Karpas-422 (cell line): ENCODE measurements around the gene SPANXN5. TPM values are rescaled to one million over a fixed set of nuclear protein-coding genes. Genes with fewer than 3 reads are reported as not detected.
"Not testable (repeated sequence)": the region's sequence is repeated elsewhere in the genome, so short reads cannot be mapped to it uniquely, and the experiment has no call there.

Source experiments
- DNase-seq: peaks from one replicate; pipeline ENCODE4 v3.0.0-alpha.2; 2015
- H2AFZ ChIP-seq: fragments of 200-600 bp; sonication (generic); 2 replicates; pipeline ENCODE4 v1.6.1; 2014; ENCODE audit warnings: antibody characterized with exemption, low read length, mixed read lengths
- H3K27ac ChIP-seq: fragments of 200-600 bp; sonication (generic); 2 replicates; pipeline ENCODE4 v1.5.1; 2014; ENCODE audit warnings: mild to moderate bottlenecking, low read length, moderate library complexity
- H3K27me3 ChIP-seq: fragments of 200-600 bp; sonication (generic); 2 replicates; pipeline ENCODE4 v1.6.1; 2014; ENCODE audit warnings: low read length, mixed read lengths
- H3K36me3 ChIP-seq: fragments of 200-600 bp; sonication (generic); 2 replicates; pipeline ENCODE4 v1.6.1; 2014; ENCODE audit warnings: low read length, mixed read lengths; ENCODE audit not compliant: insufficient read depth
- H3K4me1 ChIP-seq: fragments of 200-600 bp; sonication (generic); 2 replicates; pipeline ENCODE4 v1.6.1; 2014; ENCODE audit warnings: mild to moderate bottlenecking, low read length, mixed read lengths
- H3K4me2 ChIP-seq: fragments of 200-600 bp; sonication (generic); 2 replicates; pipeline ENCODE4 v1.6.1; 2014; ENCODE audit warnings: low read length, low read depth, mild to moderate bottlenecking; ENCODE audit not compliant: poor library complexity, severe bottlenecking
- H3K4me3 ChIP-seq: fragments of 200-600 bp; sonication (generic); 2 replicates; pipeline ENCODE4 v1.5.1; 2014; ENCODE audit warnings: mild to moderate bottlenecking, antibody characterized with exemption, low read length, mixed read lengths
- H3K79me2 ChIP-seq: fragments of 200-600 bp; sonication (generic); 2 replicates; pipeline ENCODE4 v1.6.1; 2014; ENCODE audit warnings: mild to moderate bottlenecking, low read length, mixed read lengths
- H3K9ac ChIP-seq: fragments of 200-600 bp; sonication (generic); 2 replicates; pipeline ENCODE4 v1.6.0; 2014; ENCODE audit warnings: low read length
- H3K9me2 ChIP-seq: fragments of 200-600 bp; sonication (generic), shearing (Covaris generic); replicated peaks from 2 replicates; pipeline ENCODE4 v1.6.0; 2014; ENCODE audit warnings: mild to moderate bottlenecking, low read length, moderate library complexity; ENCODE audit not compliant: insufficient read depth
- H3K9me3 ChIP-seq: fragments of 300-700, 200-600 bp; sonication (generic); 2 replicates; pipeline ENCODE4 v1.6.1; 2014; ENCODE audit warnings: low read length, mixed read lengths
- H4K20me1 ChIP-seq: fragments of 200-600 bp; sonication (generic); 2 replicates; pipeline ENCODE4 v1.6.1; 2014; ENCODE audit warnings: mild to moderate bottlenecking, antibody characterized with exemption, low read length, low read depth; ENCODE audit not compliant: insufficient read depth
- total RNA-seq: library from RNA; depleted of rRNA; stranded (reverse); fragments of >200 nt; shearing (Covaris generic); gene quantifications from 2 replicates; pipeline ENCODE4 v1.2.3, GENCODE V29; 2014; ENCODE audit warnings: low replicate concordance; rRNA removed

The SPANXN5 gene
- total RNA-seq = not detected in 2 replicates

- H3K9me3 ChIP-seq, H3K79me2 ChIP-seq, H3K4me1 ChIP-seq, H2AFZ ChIP-seq, H3K4me2 ChIP-seq, H3K27ac ChIP-seq, DNase-seq, H3K4me3 ChIP-seq, H3K36me3 ChIP-seq, H3K9ac ChIP-seq, H3K9me2 ChIP-seq, H4K20me1 ChIP-seq, H3K27me3 ChIP-seq: not testable (repeated sequence)
Measured at GRCh38 chrX:52797327-52797726, at the start of gene SPANXN5. TSS of gene SPANXN5 (minus strand) at chrX:52797427. CDS start at chrX:52797348, 79 bp downstream.

GRCh38 chrX:52843619-52844018, 46.4 kb upstream of the SPANXN5 start:
- not testable (repeated sequence) for H3K36me3 ChIP-seq, H3K27ac ChIP-seq, H4K20me1 ChIP-seq, DNase-seq, H3K4me3 ChIP-seq, H3K4me1 ChIP-seq, H3K27me3 ChIP-seq, H2AFZ ChIP-seq, H3K9ac ChIP-seq, H3K9me2 ChIP-seq, H3K9me3 ChIP-seq, H3K4me2 ChIP-seq, H3K79me2 ChIP-seq

- peaks cover 6% of the 10 kb centered on the region; the same call in 1 of the 2 replicates for H3K4me1 ChIP-seq
- H3K4me2 ChIP-seq = no peak overlapping the region
- H3K36me3 ChIP-seq = no peaks in the 10 kb centered on the region
- H3K27ac ChIP-seq = no peak overlapping the region
- no peak overlapping the region for H3K4me3 ChIP-seq
- H3K79me2 ChIP-seq = no peaks in the 10 kb centered on the region
- no peaks in the 10 kb centered on the region for H3K27me3 ChIP-seq
- no peak overlapping the region for H3K9ac ChIP-seq
- no peak for DNase-seq
- H3K9me3 ChIP-seq = no peaks in the 10 kb centered on the region
- H2AFZ ChIP-seq = no peak overlapping the region
- no peaks in the 10 kb centered on the region for H4K20me1 ChIP-seq
- H3K9me2 ChIP-seq = no peaks in the 10 kb centered on the region
Measured at GRCh38 chrX:52839137-52839536, 41.9 kb upstream of the SPANXN5 start.

DNA sequence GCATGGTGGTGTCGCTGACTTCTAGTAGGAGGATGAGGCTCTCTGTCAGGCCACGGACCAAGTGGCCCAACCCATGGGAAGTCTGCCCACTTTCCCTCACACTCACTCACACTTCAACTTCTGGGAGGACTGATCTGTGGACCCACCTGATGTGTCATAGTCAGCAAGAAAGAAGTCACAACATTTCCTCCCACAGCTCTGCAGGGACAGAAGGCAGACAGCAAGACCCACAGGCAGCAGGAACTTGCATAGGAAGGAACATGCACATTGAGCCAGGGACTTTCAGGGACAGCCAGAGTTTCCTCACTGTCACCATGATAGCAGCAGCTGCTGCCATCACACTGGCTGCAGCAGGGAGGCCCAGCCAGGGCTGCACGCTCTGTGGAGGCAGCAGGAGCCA, 33.3 kb upstream of the SPANXN5 start:
- Histone ChIP-seq H2AFZ (no peak overlapping the region), H3K27ac (no peak overlapping the region), H3K4me1 (no peaks in the 10 kb centered on the region), H3K27me3 (no peaks in the 10 kb centered on the region), H3K4me2 (no peak overlapping the region), H3K9me2 (no peaks in the 10 kb centered on the region), H4K20me1 (no peaks in the 10 kb centered on the region), H3K4me3 (no peak overlapping the region), H3K36me3 (no peaks in the 10 kb centered on the region), H3K9me3 (no peaks in the 10 kb centered on the region), H3K79me2 (no peaks in the 10 kb centered on the region), H3K9ac (no peak overlapping the region)
- no peak for DNase-seq

DNA sequence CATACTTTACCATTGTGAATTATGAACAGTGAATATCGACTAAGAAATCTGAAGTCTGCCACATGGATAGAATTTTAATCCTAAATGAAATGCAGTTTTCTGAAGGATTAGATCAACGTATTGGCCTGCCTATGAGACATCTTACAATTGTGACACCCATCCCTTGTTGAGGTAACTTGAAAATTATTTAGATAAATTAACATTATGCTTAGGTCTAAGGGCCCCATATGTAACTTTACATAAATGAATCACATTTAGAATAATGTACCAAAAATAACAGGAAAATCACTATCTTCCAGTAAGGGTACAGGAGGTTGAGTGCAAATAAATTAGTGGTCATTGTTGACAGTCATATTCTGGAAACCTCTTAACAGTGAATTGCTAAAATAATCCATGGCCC, 27.4 kb upstream of the SPANXN5 start:
- DNase-seq = no peak
- Histone ChIP-seq H3K4me1 (no peaks in the 10 kb centered on the region), H3K79me2 (no peaks in the 10 kb centered on the region), H3K27ac (no peak overlapping the region), H3K9me3 (no peaks in the 10 kb centered on the region), H3K4me3 (no peak overlapping the region), H3K4me2 (no peak overlapping the region), H3K9me2 (no peaks in the 10 kb centered on the region), H3K36me3 (no peaks in the 10 kb centered on the region), H4K20me1 (no peaks in the 10 kb centered on the region), H3K27me3 (no peaks in the 10 kb centered on the region), H3K9ac (no peak overlapping the region), H2AFZ (no peak overlapping the region)

DNA sequence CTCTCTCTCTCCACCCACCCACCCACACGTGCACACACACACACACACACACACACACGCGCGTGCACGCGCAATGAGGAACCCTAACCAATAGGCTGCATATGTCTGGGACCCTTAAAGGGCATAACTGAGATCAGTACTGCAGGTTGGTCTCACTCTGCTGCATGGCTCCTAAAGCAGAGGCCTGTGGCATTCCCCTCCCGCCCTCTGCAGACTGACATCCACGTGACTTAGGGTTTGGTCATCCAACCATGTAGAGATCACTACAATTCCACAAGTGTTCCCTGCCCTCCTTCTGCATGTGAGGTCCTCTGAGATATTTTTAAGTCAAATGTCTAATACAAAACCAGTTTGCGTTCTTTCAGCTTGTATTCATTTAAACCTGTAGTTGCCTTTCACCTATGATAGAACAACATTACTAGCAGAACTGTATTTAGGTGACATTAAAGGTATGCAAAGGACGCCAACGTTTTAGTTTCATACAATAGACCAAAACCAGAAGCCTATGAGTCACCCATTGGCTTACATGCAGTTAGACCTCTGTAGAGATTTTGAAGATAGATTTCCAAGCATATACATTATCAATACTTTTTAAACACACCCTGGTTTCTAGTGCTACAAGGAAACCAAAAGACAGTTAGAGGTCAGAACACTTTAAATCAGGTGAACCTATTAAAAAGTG, 24.0 kb upstream of the SPANXN5 start:
- H3K36me3 ChIP-seq = no peaks in the 10 kb centered on the region
- no peaks in the 10 kb centered on the region for H3K9me3 ChIP-seq
- no peak for DNase-seq
- H3K27me3 ChIP-seq = no peaks in the 10 kb centered on the region
- no peaks in the 10 kb centered on the region for H4K20me1 ChIP-seq
- H3K79me2 ChIP-seq = no peaks in the 10 kb centered on the region
- no peak overlapping the region for H3K27ac ChIP-seq
- no peak overlapping the region for H3K4me3 ChIP-seq
- no peak overlapping the region for H2AFZ ChIP-seq
- H3K9me2 ChIP-seq = no peaks in the 10 kb centered on the region
- no peaks in the 10 kb centered on the region for H3K4me1 ChIP-seq
- H3K4me2 ChIP-seq = no peak overlapping the region
- H3K9ac ChIP-seq = no peak overlapping the region

GRCh38 chrX:52819788-52820187, 22.6 kb upstream of the SPANXN5 start:
- H3K79me2 ChIP-seq = no peaks in the 10 kb centered on the region
- no peak overlapping the region for H3K4me3 ChIP-seq
- no peaks in the 10 kb centered on the region for H3K27me3 ChIP-seq
- no peak overlapping the region for H3K9ac ChIP-seq
- H3K36me3 ChIP-seq = no peaks in the 10 kb centered on the region
- H3K27ac ChIP-seq = no peak overlapping the region
- H2AFZ ChIP-seq = no peak overlapping the region
- H4K20me1 ChIP-seq = no peaks in the 10 kb centered on the region
- no peaks in the 10 kb centered on the region for H3K9me2 ChIP-seq
- no peak for DNase-seq
- no peak overlapping the region for H3K4me2 ChIP-seq
- H3K4me1 ChIP-seq = no peaks in the 10 kb centered on the region
- no peaks in the 10 kb centered on the region for H3K9me3 ChIP-seq

- Histone ChIP-seq H3K9me2 (no peaks in the 10 kb centered on the region), H4K20me1 (no peaks in the 10 kb centered on the region), H3K4me1 (peaks cover 10% of the 10 kb centered on the region), H3K4me3 (no peak within 1 kb of the TSS), H3K27me3 (no peaks in the 10 kb centered on the region), H3K36me3 (no peaks in the 10 kb centered on the region), H2AFZ (no peak within 1 kb of the TSS), H3K4me2 (no peak within 1 kb of the TSS), H3K9me3 (no peaks in the 10 kb centered on the region), H3K79me2 (no peaks in the 10 kb centered on the region), H3K27ac (no peak within 1 kb of the TSS), H3K9ac (no peak within 1 kb of the TSS)
- no peak for DNase-seq
Measured at GRCh38 chrX:52811065-52811625, 13.9 kb upstream of the SPANXN5 start, which contains the start of gene XAGE5. TSS of gene XAGE5 (plus strand) at chrX:52811287. CDS start at chrX:52812567, 1,280 bp downstream.
